GM19035 (cell line): ENCODE measurements around the gene ATP2B3.
A peak's percentile ranks its signal among the peaks of the same experiment; 100 is the strongest.

Source experiments
- ATAC-seq: cut with Tn5 transposase; IDR thresholded peaks from one replicate; pipeline ENCODE4 v1.9.1; 2021; ENCODE audit not compliant: unreplicated experiment

The ATP2B3 gene

DNA sequence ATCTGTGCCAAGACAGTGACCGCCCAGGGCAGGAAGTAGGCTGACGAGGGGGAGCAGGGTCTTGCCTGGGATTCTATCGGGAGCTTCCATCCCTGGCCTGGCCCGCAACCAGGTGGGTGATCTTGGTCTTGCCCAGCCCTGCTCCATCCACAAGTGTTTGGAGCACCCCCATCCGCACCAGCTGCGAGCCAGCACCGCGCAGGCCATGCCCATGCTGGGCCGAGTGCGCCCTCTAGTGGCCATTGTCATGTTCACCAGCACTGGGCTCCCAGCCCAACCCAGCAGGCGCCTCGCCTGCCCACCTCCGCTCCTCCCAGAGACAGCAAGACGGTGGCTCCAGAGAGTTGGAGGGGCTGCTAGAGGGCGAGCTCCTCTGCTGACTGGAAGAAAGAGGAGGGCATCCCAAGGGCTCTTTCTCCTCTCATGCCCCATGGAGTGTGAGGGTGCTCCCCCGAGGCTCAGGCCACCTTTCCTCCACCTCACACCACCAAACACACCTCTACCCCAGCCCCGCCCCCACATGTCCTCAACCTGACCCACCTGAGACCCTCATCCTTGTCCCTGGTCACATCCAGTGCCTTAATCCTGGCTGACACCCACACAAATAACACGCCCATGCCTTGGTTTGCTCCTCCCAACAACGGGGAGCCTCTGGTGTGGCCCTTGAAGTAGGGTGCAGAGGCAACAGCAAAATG is 9.8 kb upstream of the ATP2B3 start:
- ATAC-seq, result peak; percentile 95

DNA sequence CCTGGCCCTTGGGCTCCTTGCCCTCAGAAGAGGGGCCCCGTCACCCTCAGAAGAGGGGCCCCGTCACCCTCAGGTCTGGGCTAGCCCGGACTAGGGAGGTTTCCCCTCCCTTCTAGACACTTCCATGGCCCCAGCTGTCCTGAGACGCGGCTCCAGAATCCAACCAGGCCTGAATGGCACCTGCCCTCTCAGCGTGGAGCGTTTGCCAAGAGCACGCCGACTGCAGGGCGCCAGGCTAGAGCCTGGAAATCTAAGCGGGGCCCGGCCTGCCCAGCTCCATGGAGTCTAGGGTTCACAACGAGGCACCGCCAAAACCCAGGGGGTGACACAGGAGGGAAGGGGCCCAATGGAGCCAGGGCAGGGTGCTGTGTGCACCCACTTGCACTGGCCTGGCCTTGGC is 7.8 kb upstream of the ATP2B3 start:
- ATAC-seq, result no peak

DNA sequence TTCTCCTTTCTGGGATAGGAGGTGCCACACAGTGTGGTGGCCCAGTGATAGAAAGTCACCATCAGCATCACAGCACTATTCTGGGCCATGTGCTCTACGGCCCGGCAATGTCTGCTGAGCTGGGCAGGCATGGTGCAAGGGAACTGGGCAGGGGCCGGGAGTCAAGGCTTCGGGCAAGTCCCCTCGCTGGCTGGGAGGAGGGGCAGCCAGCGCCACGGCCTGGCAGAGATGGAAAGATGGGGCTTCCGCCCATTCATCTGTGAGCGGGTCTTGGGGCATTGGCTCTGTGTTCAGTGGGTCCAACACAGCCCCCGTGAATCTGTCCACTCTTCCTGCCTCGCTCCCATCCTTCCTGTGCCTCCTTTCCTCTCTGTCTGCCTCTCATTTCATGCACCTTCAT is 7.1 kb upstream of the ATP2B3 start:
- no peak for ATAC-seq

DNA sequence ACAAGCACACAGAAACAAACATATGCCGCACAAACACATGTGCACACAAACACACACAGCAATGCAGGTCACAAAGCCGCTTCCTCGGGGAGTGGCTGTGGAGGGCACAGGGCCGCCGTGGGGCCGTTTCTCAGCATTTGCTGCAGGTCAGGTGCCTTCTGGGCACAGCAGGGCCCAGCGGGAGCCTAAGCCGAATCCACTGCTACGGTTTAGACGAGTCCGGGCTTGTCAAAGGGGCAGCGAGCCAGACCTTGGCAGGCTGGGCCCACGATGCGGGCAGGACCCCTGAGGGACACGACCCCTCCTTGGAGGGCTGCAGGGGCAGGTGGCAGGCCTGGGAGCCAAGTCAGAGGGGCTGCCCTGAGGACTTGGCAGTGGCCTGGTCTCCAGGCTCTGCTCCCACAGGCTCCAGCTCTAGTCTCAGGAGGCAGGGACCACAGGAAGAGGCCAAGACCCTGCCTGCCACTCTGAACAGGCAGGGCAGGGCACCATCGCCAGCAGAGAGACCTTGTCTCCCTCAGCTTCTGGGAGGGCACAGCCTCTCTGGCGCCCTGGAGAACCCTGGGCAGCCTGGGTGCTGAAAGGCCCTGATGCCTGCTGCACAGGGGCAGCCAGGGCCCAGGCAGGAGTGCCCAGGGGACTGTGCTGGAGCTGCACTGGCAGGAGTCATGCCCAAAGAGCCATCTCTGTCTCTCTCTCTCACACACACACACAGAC is 5.5 kb upstream of the ATP2B3 start:
- no peak for ATAC-seq

DNA sequence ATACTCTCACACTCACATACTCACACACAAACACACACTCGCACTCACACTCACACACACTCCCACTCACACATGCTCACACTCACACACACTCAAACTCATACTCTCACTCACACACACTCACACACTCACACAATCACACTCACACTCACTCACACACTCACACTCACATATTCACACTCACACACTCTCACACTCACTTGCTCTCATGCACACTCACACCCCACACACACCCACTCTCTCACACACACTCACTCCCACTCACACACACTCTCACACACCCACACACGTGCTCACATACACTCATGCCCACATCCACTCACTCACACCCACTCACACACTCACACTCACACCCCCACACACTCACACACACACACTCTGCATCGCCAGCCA is 4.9 kb upstream of the ATP2B3 start:
- no peak for ATAC-seq

DNA sequence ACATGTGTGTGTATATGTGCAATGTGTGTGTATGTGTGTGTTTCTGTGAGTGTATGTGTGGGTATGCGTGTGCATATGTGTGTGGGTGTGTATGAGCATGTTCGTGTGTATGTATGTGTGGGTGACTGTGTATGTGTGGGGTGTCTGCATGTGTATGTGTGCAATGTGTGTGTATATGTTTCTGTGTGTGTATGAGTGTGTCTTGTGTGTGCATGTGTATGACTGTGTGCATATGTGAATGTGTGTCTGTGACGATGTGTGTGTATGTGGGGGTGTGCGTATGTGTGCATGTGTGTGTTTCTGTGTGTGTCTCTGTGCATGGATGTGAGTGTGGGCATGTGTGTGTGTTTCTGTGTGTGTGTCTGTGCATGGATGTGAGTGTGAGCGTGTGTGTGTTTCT is 4.2 kb upstream of the ATP2B3 start:
- ATAC-seq, result no peak

DNA sequence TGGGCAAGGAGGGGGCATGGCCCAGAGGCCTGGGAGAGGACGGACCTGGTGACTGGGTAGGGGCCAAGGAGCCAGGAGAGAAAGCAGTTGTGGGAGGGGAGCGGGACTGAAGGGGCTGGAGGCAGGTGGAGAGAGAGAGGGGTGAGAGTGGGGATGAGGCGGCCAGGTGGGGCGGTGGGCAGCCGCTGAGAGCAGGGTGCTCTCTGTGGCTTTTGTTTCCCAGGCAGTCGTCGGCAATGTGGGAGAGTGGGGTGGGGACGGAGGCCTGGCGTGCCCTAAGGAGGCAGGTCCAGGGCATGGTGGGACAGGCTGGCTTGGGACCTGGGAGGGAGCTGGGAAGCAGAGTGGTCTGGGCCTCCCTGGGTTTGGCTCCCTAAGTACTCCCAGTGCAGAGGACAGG is 3.2 kb upstream of the ATP2B3 start:
- ATAC-seq, result no peak

DNA sequence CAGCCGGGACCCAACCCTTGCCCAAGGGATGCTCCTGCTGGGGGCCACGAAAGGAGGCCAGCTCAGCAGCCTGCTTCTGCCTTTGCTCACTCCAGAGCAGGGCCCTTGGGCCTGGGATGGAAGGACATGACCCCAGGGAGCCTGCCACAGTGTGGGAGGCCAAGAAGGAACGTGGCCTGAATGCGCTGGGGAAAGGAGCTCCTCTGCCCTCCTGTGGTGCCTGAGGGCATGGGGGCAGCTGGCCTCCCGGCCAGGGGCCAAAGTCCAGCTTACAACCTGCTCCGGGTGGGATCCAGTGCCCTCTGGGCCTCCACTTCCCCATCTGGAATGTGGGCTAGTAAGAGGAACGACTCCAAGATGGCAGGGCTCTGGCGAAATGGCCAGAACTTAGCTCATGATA is 2.0 kb upstream of the ATP2B3 start:
- ATAC-seq, result no peak

DNA sequence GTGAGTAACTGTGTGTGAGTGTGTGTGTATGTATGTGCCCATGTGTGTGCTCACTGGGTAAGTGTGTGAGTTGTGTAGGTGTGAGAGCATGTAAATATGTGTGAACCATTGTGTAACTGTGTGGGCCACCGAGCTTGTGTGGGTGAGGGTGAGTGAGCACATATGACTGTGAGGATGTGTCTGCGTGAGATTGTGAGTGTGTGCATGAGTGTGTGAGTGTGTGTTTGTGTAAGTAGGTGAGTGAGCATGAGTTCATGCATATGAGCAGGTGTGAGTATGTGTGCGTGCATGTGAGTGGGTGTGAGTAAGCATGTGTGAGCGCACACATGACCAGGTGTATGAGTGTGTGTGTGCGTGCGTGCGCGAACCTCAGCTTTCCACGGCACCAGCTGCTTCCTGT is 1.4 kb upstream of the ATP2B3 start:
- no peak for ATAC-seq

DNA sequence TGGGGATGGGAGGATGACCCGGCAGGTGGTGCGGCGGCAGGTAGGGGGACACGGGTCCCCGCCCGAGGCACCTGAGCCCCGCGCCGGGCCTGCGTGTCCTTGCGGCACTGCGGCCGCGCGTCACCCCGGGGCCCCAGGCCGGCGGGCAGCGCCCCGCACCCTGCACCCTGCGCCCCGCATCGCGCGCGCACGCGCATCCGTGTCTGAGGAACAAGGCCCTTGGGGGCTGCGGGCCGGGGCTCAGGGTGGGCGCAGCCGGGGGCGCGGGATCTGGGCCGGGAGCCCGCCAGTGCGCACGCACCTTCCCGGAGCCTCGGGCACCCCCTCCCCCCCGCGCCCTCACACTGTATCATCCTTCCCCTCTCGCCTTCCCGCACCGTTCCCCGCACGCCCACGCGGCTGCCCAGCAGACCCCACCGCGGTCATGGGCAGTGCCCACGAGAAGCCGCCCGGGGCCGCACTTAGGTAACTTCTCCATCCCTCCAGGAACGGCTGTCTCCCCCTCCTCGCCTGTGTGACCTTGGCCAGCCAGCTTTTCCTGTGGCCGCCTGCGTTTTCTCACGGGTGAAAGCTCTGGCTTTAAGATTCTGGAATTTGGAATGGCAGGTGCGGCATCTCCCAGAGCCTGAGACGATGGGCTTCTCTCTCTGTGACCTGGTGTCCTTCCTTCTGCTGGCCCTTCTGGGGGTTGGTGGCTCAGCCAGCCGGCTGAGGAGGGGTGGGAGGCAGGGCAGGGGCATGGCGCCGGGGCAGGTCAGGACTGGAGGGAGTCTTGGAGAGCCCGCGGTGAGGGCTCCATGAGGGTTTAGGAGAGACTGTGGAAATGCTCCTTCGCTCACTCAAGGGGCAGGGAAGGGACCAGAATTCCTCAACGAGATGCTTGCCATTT is 748 bp downstream of the ATP2B3 start:
- no peak for ATAC-seq

DNA sequence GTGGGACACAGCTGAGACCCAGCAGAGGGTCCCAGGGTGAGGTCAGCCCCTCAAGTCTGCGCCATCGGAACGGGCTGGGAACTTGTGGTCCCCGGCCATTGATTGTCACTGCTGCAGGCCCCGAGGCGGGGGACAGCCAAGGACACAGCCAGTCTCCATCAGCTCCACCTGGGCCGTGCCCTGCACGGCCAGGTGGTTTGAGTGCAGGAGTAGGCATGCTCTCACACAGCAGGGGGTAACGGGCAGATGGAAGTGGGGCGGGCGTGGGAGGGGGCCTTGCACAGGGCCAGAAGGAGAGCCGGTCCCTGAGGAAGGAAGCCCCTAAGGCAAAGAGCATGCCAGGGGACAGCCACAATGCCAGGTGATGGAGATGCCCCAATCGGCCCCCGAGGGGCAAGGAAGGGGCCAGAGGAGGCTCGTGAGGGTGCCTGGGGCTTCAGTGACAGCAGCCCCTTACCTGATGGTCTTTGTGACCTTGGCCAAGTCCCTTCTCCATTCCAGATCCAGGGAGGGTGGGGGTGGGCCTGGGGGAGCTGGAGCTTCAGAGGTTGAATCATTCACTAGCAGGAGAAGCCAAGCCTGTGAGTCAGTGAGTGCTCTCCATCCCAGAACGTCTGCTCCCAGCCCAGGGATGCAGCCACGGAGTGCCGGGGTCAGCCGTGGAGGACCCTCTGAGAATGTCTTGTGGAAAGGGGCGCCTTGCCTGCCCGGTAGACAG is 2.3 kb downstream of the ATP2B3 start:
- no peak for ATAC-seq

DNA sequence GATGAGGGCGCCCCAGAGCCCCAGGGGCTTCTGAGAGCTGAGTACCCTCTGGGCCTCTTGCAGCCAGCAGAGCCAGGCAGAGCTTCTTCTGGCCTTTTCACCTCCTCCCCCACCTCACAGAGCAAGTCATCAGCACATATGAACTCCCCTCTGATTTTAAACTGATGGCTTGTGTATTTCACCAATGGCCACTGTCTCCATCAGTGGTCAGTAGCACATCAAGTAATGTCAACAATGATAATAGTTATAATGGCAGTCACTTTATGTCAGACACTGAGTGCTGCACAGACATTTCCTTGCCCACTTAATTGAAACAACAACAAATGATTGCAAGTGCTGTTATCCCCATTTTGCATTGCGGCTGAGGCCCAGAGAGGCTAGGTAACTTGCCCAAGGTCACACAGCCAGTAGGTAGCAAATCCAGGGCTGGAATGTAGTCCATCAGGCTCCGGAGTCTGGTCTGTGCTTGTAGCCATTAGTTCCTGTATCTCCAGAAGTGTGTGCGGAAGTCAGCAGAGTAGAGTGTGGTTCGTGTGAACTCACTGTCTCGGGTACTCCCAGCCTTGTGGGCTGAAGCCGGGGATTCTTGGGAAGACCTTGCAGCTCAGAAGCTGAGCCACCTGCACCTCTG is 3.0 kb downstream of the ATP2B3 start:
- ATAC-seq, result no peak

DNA sequence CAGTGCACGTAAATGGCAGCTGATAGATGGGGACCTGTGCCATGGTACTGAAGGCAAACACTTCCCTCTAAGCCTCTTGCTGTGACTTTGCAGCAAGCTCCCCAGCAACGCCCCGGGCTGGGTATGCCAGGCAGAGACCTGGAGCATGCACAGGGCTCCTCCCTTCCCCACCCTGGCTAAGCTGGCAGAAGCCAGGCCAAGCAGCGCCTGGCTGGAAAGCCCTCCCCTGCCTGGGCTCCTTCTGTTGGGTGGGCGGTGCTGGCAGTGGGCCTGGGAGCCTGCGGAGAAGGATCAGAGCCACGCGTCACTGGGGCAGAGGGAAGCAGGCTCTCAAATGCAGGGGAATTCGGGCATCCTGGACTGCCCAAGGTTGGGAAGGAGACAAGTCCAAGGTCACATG is 3.6 kb downstream of the ATP2B3 start:
- no peak for ATAC-seq

DNA sequence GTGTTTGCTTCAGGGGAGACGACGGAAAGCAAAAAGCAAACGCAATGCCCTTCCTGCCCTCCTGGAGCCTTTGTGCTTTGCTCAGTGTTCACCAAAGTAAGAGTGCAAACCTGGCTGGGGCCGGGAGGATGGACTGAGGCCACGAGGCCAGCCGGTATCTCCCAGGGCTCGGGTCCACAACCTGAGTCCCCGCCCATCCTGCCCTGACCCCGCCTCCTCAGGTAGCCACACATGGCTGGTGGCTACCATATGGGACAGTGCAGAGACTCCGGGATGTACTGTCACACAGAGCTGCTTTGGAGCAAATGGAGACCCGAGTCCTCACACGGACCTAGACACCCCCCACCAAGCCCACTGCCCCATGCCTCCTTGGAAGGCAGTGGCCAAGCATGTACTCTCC is 4.8 kb downstream of the ATP2B3 start:
- ATAC-seq, result no peak

DNA sequence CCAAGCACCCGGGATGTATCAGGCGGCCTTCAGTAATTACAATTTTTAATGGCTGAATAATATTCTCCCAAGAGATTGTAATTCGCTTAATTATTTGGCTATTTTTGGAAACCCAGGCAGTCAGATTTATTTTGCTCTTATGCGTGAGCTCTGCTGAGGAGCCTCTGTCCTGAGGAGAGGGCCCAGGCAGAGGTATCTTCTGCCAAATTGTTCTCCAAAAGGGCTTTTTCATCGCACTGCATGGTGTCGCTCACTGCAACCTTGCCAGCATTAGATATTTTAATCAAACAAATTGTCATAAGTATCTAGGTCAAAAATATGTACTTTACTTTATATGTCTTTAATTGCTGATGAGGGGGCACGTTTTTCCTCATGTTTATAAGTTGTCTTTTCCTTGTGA is 5.8 kb downstream of the ATP2B3 start:
- ATAC-seq, result no peak

DNA sequence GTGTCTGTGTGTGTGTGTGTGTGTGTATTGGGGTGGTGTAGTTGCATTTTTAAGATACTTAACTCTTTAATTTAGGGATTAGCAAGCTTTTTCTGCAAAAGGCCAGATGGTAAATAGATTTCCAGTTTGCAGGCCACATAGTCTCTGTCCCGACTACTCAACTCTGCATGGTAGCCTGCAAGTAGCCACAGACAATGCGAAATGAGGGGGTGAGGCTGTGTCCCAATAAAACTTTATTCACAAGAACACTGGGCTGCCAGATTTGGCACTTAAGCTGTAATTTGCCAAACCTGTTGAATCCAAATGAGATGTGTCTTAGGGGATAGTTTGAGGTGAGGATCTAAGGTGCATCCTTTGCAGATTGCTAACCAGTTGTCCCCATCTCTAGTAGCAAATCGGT is 6.8 kb downstream of the ATP2B3 start:
- no peak for ATAC-seq

DNA sequence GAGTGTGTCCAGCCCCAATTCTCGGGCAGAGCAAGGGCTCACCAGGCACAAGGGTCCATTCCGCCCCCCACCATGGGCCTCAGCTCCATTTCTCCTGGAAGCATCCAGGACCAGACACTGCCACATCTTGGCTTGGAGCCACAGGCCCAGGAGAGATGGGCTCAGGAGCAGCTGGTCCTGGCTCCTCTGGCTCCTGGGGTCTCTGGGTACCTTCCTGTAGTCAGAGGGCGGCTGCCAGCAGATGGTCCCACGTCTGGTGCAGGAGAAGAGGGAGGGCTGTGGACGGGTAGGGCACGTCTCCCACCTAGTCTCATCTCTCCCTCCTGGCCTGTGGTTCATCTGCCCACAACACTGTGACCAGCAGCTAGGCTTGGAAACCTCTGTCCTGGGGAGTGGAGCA is 8.0 kb downstream of the ATP2B3 start:
- no peak for ATAC-seq

DNA sequence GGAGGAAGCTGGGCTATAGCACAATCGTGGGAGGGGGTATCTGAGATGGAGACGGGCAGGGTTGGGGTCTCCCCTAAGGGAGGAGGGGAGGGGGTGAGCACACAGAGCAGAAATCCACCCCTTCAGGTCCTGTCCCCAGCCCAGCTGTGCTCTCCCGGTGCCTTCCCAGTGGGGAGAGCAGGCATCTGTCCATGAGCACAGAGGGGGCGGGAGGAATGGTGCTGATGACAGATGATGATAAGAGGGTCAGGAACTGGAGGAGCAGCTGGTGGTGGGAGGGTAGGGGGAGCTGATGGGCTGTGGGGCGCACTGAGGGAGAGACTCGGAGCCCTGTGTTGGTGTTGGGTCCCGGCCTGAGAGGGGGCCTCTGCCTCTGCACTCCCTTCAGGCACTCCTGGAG is 8.6 kb downstream of the ATP2B3 start:
- ATAC-seq, result no peak

DNA sequence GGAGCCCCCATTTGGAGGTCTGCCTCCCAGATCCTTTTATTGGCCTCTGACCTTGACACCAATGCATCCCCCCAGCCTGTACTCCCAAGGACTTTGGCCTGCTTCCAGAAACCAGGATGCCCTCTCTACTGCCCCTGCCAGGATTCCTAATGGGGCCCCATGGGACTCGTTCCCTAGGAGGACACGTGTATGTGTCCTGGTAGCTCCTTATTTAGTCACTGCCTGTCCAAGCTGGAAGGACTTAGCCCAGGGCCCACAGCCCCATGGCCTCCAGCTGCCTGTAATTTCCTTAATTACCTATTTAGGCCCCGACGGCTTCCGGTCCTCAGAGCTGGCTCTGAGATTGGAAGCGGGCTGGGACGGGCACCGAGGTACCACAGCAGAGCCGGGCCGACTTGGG is 9.4 kb downstream of the ATP2B3 start:
- no peak for ATAC-seq

DNA sequence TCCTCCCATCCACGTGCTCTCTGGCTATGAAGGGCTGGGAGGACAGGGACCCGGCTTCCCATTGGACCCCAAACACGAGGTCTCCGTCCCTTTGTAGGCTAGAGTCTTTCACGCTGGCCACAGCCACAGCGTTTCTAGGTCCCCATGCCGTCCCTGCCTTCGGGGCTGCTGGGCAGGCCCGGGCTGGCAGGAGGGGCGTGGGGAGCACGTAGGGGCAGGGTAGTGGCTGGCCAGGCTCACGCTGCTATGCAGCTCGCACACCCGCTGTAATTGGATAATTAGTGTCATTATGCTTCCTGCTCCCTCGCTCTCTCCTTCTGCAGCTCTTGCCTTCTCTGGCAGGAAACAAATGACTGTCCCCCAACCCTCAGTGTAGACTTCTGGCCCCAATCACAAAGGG is 9.8 kb downstream of the ATP2B3 start:
- ATAC-seq, result no peak
